NCI-H1694 treated with DMSO at 0.1 percent for 48 hours (cell line): ENCODE results near the gene STXBP6.
"Not testable (repeated sequence)": the region's sequence is repeated elsewhere in the genome, so short reads cannot be mapped to it uniquely, and the experiment has no call there.

ENCODE experiments used
- DNase-seq: peaks from one replicate; lab custom pipeline; 2025; lab: John Stamatoyannopoulos, UW

STXBP6 gene

GRCh38 chr14:24986206-24986893 is 63.6 kb downstream of the STXBP6 start:
- no peak for DNase-seq

- DNase-seq = no peak
Observed at GRCh38 chr14:24984846-24985589, 64.9 kb downstream of the STXBP6 start.

- DNase-seq = no peak
Observed at GRCh38 chr14:24982472-24983155, 67.3 kb downstream of the STXBP6 start.

- no peak for DNase-seq
Observed at GRCh38 chr14:24979725-24980239, 70.2 kb downstream of the STXBP6 start.

GRCh38 chr14:24978862-24979724 is 70.9 kb downstream of the STXBP6 start:
- DNase-seq = no peak

- no peak for DNase-seq
Observed at GRCh38 chr14:24976602-24977001, 73.3 kb downstream of the STXBP6 start.

GRCh38 chr14:24975393-24975792 is 74.6 kb downstream of the STXBP6 start:
- DNase-seq = no peak

GRCh38 chr14:24974591-24975374 is 75.2 kb downstream of the STXBP6 start:
- no peak for DNase-seq

GRCh38 chr14:24972844-24973243 is 77.1 kb downstream of the STXBP6 start:
- DNase-seq = no peak

GRCh38 chr14:24971255-24971654 is 78.7 kb downstream of the STXBP6 start:
- no peak for DNase-seq

- no peak for DNase-seq
Observed at GRCh38 chr14:24966579-24966964, 83.4 kb downstream of the STXBP6 start.

- no peak for DNase-seq
Observed at GRCh38 chr14:24965934-24966578, 83.9 kb downstream of the STXBP6 start.

GRCh38 chr14:24965578-24965933 is 84.4 kb downstream of the STXBP6 start:
- no peak for DNase-seq

GRCh38 chr14:24964591-24964990 is 85.4 kb downstream of the STXBP6 start:
- DNase-seq = no peak

GRCh38 chr14:24964048-24964447 is 85.9 kb downstream of the STXBP6 start:
- DNase-seq = no peak

GRCh38 chr14:24962118-24962517 is 87.8 kb downstream of the STXBP6 start:
- not testable (repeated sequence) for DNase-seq

GRCh38 chr14:24960816-24961215 is 89.1 kb downstream of the STXBP6 start:
- DNase-seq = no peak

GRCh38 chr14:24959791-24960331 is 90.1 kb downstream of the STXBP6 start:
- no peak for DNase-seq

- DNase-seq = no peak
Observed at GRCh38 chr14:24958271-24958670, 91.7 kb downstream of the STXBP6 start.

GRCh38 chr14:24957814-24958213 is 92.1 kb downstream of the STXBP6 start:
- no peak for DNase-seq
